T-helper 9 cell (primary cell): ENCODE results near the gene SLC14A1.
"Not testable (repeated sequence)": the region's sequence is repeated elsewhere in the genome, so short reads cannot be mapped to it uniquely, and the experiment has no call there.

Experiments
- DNase-seq: peaks from one replicate; pipeline ENCODE4 v3.0.0-alpha.2; 2020

SLC14A1 gene

GRCh38 chr18:45724601-45725000, 620 bp downstream of the SLC14A1 start:
- no peak for DNase-seq

DNA sequence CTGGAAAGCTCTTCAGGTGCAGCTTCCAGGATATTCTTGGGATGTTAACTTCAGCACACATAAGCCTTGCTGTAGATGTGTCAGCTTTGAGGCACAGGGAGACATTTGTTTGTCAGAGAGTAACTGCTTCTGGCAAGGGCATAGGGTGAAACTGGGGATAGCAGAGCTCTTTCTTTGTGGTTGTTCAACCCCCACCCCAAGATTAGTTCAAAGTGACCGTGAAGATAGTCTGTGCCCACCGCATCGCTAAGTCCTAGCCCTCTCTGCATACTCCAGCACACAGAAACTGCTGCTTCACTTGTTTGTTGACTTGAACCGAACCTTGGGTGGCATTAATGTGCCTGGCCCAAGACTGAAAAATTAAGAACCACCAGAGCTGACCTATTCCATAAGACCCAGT, 1.4 kb downstream of the SLC14A1 start:
- DNase-seq, result no peak

GRCh38 chr18:45726603-45727002, 2.6 kb downstream of the SLC14A1 start:
- no peak for DNase-seq

DNA sequence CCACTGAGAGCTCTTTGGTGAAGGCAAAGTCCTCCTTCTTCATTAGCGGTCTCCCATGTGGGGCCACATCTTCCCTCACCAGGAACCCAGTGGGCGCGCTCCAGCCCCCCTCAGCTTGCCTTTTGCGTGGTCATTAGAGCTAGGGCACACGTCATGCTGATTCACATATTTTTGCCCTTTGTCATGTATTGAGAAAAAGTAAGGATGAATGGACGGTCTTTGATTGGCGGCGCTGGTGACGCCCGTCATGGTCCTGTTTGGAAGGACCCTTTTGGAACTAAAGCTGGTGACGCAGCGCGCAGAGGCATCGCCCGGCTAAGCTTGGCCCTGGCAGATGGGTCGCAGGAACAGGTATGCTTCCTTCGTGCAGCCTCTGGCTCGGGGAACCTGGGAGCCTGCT, 3.1 kb downstream of the SLC14A1 start:
- no peak for DNase-seq

DNA sequence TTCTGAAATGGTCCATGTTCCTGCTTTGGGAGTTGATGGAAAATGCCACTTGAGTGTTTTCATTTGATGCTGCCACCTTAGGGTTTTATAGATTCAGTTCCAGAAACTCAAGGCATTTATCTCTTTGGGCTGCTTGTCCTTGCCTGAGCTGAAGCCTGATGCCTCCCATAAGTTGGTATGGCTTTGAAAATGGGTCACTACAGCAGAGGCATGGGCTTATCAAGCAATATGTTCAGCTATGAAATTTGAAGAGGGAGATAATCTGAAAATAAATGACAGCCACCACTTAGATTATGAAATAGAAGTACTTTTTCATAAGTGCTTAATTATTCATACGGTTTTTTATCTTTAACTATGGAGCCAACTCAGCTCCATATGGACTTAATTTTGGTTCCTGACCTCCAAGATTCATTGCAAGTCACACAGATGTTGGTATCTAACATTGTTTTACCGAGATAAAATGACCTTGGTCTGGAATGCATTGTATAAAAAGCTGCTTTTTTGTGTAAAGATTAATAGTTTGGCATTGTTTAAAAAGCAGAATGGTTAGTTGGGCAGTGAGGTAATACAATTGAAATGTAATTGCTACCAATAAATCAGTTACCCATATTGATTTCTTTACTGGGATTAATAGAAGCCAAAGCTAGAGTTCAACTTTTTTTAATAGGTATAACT, 4.5 kb downstream of the SLC14A1 start:
- no peak for DNase-seq

DNA sequence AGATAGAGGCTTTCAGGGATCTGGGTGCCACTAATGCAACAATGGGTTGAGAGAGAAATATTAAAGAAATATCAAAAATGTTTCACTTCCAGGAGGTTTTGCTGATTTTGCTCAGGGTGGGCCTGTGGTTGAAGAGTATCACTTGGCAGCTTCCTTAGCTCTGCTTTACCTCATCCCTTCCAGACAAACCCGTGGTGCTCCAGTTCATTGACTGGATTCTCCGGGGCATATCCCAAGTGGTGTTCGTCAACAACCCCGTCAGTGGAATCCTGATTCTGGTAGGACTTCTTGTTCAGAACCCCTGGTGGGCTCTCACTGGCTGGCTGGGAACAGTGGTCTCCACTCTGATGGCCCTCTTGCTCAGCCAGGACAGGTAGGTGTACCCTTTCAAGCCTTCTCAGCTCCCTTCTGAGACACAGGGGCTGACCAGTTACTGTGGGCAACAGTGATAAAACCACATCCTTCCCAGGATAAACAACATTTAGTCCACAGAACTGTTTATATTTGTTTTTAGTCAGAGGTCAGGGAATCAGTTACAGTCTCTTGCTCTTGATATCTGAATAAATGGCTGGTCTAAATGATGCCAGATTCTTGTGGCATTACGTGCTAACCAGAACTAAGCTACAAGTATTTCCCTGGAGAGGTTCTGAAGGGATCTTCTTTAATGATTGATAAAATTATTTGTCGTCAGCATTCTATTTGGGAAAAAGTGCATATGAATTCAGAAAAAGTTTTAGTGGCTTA, 7.0 kb downstream of the SLC14A1 start:
- DNase-seq, result no peak

DNA sequence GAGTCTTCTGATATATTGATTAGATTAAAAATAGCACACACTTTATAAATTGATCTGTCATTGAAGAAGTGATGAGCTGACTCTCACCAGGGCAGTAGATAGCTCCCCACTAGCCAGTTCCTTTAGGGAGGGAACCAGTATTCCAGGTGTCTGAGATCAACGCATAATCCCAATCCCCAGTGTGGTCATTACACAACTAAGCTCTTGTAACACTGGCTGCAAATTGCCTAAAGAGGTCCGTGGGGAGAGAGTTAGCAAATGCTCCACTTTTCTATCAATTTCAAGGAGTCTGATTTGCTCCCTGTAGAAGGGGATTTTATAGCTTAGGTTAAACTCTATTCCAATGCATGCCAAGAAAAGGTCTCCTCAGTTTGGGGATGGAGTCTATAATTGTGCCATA, 7.7 kb downstream of the SLC14A1 start:
- no peak for DNase-seq

GRCh38 chr18:45733535-45733934, 9.6 kb downstream of the SLC14A1 start:
- no peak for DNase-seq

DNA sequence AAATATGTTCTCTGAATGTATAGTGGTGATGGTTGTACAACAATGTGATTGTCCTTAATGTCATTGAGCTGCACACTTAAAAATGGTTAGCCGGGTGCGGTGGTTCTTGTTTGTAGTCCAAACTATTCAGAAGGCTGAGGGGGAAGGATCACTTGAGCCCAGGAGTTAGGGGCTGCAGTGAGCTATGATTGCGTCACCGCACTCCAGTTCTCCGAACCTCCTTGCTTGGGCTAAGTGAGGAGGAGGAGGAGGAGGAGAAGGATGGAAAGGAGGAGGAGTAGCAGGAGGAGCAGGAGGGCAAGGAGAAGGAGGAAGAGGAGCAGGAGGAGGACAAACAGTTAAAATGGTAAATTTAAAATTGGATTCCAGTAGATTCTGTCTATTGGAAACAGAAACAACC, 10.5 kb downstream of the SLC14A1 start:
- DNase-seq, result no peak

DNA sequence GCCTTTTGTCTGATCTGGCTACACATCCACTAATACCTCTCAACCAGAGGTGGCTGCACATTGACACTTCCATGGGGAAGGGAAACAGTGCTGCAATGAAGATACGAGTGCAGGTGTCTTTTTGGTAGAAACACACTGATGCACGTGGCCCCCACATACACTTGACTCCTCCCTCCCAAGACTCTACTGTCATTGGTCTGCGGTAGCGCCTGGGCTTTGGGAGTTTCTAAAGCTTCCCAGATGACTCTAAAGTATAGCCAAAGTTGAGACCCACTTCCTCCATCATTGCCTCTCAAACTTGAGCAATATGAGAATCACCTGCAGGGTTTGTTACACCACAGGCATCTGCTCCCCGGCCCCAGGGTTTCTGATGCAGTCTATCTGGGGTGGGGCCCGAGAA, 11.0 kb downstream of the SLC14A1 start:
- DNase-seq, result no peak

DNA sequence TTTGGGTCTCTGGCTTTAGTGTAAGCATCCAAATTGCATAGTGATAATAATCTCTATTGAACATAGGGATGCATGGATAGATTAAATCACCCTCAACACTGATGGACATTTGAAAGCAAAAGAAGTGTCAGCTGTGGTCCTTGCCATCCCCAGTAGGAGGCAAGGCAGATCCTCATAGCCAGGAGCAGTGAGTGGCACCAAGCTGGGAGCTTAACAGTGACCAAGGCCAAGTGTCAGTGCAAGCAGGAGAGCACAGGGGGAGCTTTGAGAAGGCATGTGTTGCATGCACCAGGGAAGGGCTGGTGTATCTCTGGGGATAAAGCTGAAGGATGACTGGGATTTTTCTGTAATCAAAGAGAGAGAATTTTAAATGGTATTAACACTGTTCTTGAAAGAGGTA, 14.7 kb downstream of the SLC14A1 start:
- DNase-seq, result no peak

DNA sequence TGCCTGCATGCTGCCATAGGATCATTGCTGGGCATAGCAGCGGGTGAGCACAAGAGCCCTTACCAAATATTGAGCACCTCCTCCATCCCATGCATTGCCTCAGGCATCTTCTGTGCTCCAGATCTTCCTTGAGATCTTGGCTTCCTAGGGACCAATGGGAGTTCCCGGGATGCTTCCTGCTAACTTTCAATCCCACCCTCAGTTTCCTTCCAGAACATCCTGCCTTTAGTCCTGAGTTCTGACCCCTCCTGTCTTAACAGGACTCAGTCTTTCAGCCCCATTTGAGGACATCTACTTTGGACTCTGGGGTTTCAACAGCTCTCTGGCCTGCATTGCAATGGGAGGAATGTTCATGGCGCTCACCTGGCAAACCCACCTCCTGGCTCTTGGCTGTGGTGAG, 15.3 kb downstream of the SLC14A1 start:
- no peak for DNase-seq

- no peak for DNase-seq
Measured at GRCh38 chr18:45739848-45740247, 15.9 kb downstream of the SLC14A1 start.

DNA sequence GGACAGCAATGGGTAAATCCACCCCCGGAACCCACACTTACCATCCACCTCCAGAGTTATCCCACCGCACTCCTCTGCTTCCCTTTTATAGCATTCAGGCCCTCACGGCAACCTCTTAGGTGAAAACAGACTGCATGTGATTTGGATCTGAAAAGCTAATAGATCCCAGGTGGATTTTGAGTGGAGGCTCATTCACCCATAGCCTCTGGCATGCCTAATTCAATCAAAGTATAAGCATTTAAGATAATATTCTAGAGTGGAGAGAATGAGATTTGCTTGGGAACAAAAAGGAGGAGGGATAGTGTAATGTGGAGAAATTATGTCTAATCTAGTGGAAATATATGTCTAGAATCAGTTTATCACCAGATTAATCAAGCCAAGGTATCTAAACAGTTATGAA, 17.1 kb downstream of the SLC14A1 start:
- DNase-seq, result no peak

DNA sequence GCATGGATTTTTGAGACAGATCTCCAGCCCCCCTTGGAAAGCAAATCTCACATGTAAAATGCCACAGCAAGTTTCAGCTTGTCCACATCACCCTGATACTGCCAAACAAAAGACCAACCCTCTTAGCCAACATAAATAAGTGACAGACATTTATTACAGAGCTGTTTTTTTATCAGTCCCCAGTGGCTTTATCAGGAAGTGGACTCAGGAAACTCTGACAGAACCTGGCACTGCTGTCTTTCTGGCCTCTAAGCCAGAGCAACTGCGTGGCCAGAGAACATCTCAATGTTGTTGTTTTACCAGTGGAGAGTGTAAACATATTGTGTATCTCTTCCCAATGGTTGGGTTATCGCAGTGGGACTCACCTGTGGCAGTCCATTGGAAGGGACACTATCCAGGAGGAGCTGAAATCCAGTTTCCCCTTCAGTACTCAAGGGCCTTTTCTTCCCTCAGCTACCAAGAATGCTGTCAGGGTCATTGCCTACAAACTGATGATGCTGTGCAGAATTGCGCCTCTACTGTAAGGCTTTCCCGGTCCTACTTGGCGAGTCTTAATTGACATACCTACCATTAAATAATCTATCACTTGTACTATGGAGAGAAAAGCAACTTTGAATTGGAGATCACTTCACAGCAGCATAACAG, 22.0 kb downstream of the SLC14A1 start:
- no peak for DNase-seq

DNA sequence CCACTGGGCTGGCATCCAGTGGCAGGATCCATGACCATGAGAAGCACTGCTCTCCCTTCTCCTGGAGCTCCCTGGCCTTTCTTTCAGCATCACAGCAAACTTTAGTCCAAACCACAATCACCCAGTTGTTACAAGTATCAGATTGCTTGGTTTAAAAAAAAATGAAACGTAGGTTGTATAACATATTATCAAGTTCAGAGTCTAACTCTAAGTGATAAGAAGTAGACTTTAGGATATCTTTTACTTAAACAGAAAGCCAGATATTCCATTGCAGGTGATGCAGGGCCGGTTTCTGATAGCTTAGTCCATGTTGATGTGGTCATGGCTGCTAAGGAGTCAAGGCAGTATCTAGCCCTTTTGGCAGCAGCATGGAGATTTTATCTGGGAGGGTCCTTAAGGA, 24.5 kb downstream of the SLC14A1 start:
- DNase-seq, result no peak

- no peak for DNase-seq
Measured at GRCh38 chr18:45749918-45750689, 26.1 kb downstream of the SLC14A1 start.

GRCh38 chr18:45751766-45752165, 27.8 kb downstream of the SLC14A1 start:
- no peak for DNase-seq

- no peak for DNase-seq
Measured at GRCh38 chr18:45752681-45753080, 28.7 kb downstream of the SLC14A1 start.

GRCh38 chr18:45753286-45753685, 29.3 kb downstream of the SLC14A1 start:
- no peak for DNase-seq

DNA sequence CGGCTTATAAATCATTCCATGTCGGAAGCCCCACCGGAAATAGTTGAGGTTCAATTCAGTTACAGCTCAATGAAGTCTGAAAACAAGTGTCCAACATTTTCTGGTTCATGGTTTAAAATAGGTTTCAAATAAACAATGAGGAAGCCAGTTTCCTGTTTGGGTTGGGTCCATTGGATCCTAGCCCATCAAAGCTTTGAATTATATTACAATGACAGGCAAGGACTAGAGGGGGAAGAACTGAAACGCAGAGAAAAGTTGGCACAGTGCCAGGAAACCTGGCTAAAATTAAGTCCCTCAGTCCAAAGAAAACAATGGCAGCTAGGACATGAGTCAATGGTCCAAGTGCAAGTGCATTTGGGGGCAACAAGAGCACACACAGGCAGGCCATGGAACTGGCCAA, 32.0 kb downstream of the SLC14A1 start:
- DNase-seq, result no peak

DNA sequence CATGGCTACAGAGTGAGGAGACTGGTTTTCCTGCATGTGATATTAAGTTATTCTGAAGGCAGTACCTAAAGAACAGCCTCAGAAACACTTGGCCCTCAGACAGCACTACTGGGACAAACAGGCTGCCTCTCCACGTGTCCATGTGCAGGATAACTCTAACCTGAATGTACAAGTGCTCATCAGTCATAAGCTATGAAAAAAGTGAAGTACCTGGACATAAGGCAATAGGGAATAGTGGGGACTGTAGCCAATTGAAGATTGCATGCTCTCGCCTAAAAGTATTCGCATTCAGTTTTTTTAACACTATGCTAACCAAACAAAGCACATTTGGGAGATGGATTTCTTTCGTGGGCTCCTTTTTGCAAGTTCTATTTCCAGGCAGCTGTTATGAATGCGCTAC, 33.0 kb downstream of the SLC14A1 start:
- DNase-seq, result no peak

DNA sequence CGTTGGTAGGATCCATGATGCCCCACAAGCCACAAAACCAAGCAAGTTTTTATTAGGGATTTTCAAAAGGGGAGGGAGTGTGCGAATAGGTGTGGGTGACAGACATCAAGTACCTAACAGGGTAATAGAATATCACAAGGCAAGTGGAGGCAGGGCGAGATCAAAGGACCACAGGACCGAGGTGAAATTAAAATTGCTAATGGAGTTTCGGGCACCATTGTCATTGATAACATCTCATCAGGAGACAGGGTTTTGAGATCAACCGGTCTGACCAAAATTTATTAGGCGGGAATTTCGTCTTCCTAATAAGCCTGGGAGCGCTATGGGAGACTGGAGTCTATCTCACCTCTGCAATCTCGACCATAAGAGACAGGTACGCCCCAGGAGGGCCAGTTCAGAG, 33.7 kb downstream of the SLC14A1 start:
- not testable (repeated sequence) for DNase-seq
